Activated CD8-positive, alpha-beta memory T cell treated with anti-CD3 and anti-CD28 coated beads for 36 hours (primary cell): ENCODE data around the gene POGLUT3. TPM values are rescaled to one million over a fixed set of nuclear protein-coding genes. Genes with fewer than 3 reads are reported as not detected.

Experiments
- CTCF ChIA-PET: fragments of 350-600 bp; sonication (Branson Sonifier 250); formaldehyde crosslinking; loops from one replicate; lab custom pipeline; 2021; ENCODE audit warnings: antibody characterized with exemption; lab: Charles Lee
- POLR2A ChIA-PET: fragments of 350-600 bp; sonication (Branson Sonifier 250); formaldehyde crosslinking; loops from one replicate; lab custom pipeline; 2021; ENCODE audit warnings: antibody characterized with exemption; lab: Charles Lee
- total RNA-seq, 2 experiments: library from RNA; stranded (reverse); gene quantifications; one replicate each; pipeline ENCODE4 v1.2.3, GENCODE V29; 2021

The POGLUT3 gene
- total RNA-seq, 2 experiments from 2014 or later, result 15.2 to 17.2 TPM

GRCh38 chr11:108508653-108509593 lies 10.7 kb upstream of the POGLUT3 start:
- ChIA-PET CTCF (no interaction called here), POLR2A (no interaction called here)

- ChIA-PET POLR2A (interaction anchor here (1.0 kb wide), 1 partner anchor 10 kb away, joined by 7 read pairs; no protein-coding TSS in a partner anchor), CTCF (no interaction called here)
These were observed 3.2 kb upstream of the POGLUT3 start for GRCh38 chr11:108501396-108501795.

- CTCF ChIA-PET, result no interaction called here
- POLR2A ChIA-PET, result interaction anchor here (1.0 kb wide), 1 partner anchor 10 kb away, joined by 7 read pairs; no protein-coding TSS in a partner anchor
These were observed 2.5 kb upstream of the POGLUT3 start for GRCh38 chr11:108500721-108501120.

GRCh38 chr11:108500169-108500568 lies 2.0 kb upstream of the POGLUT3 start:
- POLR2A ChIA-PET, result interaction anchor here (1.0 kb wide), 1 partner anchor 9 kb away, joined by 7 read pairs; no protein-coding TSS in a partner anchor
- CTCF ChIA-PET, result no interaction called here

- CTCF ChIA-PET, result interaction anchor here (1.3 kb wide), 1 partner anchor 380 kb away, joined by 4 read pairs; no protein-coding TSS in a partner anchor
These were observed 728 bp upstream of the POGLUT3 start for GRCh38 chr11:108498816-108499408.

GRCh38 chr11:108497317-108498045 lies 703 bp downstream of the POGLUT3 start:
- CTCF ChIA-PET, result interaction anchor here (1.3 kb wide), 1 partner anchor 379 kb away, joined by 4 read pairs; no protein-coding TSS in a partner anchor

More at GRCh38 chr11:108498816-108499408, 728 bp upstream of the POGLUT3 start:
- POLR2A ChIA-PET, result interaction anchor here (0.6 to 1.1 kb wide), 2 partner anchors 49 to 166 kb away, joined by 4 to 5 read pairs; partner anchors contain the start of gene DDX10

GRCh38 chr11:108496643-108497256 lies 1.4 kb downstream of the POGLUT3 start:
- POLR2A ChIA-PET, result interaction anchor here (0.7 kb wide), 1 partner anchor 379 kb away, joined by 3 read pairs; no protein-coding TSS in a partner anchor
- CTCF ChIA-PET, result no interaction called here

More at GRCh38 chr11:108497317-108498045, 703 bp downstream of the POGLUT3 start:
- POLR2A ChIA-PET, result interaction anchor here (1.0 to 1.1 kb wide), 2 partner anchors 167 to 257 kb away, joined by 3 to 5 read pairs; partner anchors contain the start of gene DDX10

- CTCF ChIA-PET, result interaction anchor here (0.7 kb wide), 1 partner anchor 377 kb away, joined by 3 read pairs; no protein-coding TSS in a partner anchor
- POLR2A ChIA-PET, result no interaction called here
These were observed 2.9 kb downstream of the POGLUT3 start for GRCh38 chr11:108495326-108495725.

- POLR2A ChIA-PET, result no interaction called here
- CTCF ChIA-PET, result interaction anchor here (0.8 kb wide), 1 partner anchor 24 kb away, joined by 3 read pairs; no protein-coding TSS in a partner anchor
These were observed 4.0 kb downstream of the POGLUT3 start for GRCh38 chr11:108494182-108494581.

- CTCF ChIA-PET, result interaction anchor here (0.8 kb wide), 1 partner anchor 21 kb away, joined by 4 read pairs; no protein-coding TSS in a partner anchor
- POLR2A ChIA-PET, result no interaction called here
These were observed 6.2 kb downstream of the POGLUT3 start for GRCh38 chr11:108491936-108492335.

- CTCF ChIA-PET, result no interaction called here
- POLR2A ChIA-PET, result no interaction called here
These were observed 11.4 kb downstream of the POGLUT3 start for GRCh38 chr11:108486828-108487227.

- ChIA-PET POLR2A (no interaction called here), CTCF (no interaction called here)
These were observed 11.9 kb downstream of the POGLUT3 start for GRCh38 chr11:108486331-108486730.

- CTCF ChIA-PET, result no interaction called here
- POLR2A ChIA-PET, result interaction anchor here (0.7 kb wide), 1 partner anchor 390 kb away, joined by 3 read pairs; no protein-coding TSS in a partner anchor
These were observed 15.0 kb downstream of the POGLUT3 start for GRCh38 chr11:108483163-108483562.

GRCh38 chr11:108474664-108475463 lies 23.3 kb downstream of the POGLUT3 start:
- CTCF ChIA-PET, result no interaction called here
- POLR2A ChIA-PET, result no interaction called here

- ChIA-PET CTCF (no interaction called here), POLR2A (no interaction called here)
These were observed 25.5 kb downstream of the POGLUT3 start for GRCh38 chr11:108472681-108473080.

GRCh38 chr11:108468478-108468864 lies 29.7 kb downstream of the POGLUT3 start:
- POLR2A ChIA-PET, result interaction anchor here (0.6 kb wide), 1 partner anchor 136 kb away, joined by 3 read pairs; no protein-coding TSS in a partner anchor
- CTCF ChIA-PET, result no interaction called here

GRCh38 chr11:108467091-108467823 lies 30.9 kb downstream of the POGLUT3 start, which contains the start of gene C11orf65:
Gene C11orf65, minus strand, starts transcription at chr11:108467529. Its CDS starts 5,970 bp downstream, at chr11:108461559.
- CTCF ChIA-PET, result no interaction called here
- POLR2A ChIA-PET, result interaction anchor here (1.0 kb wide), 1 partner anchor 165 kb away, joined by 3 read pairs; no protein-coding TSS in a partner anchor
